Smooth muscle cell of the umbilical artery (primary cell): Measurements from ENCODE around the gene GOPC. TPM values are rescaled to one million over a fixed set of nuclear protein-coding genes. Genes with fewer than 3 reads are reported as not detected.

Experiments used
- total RNA-seq: library from RNA; depleted of rRNA; stranded (reverse); fragments of >200 nt; gene quantifications from 2 replicates; pipeline ENCODE4 v1.2.3, GENCODE V29; 2014

GOPC gene
- 83.7 and 104 TPM in 2 replicates for total RNA-seq

GRCh38 chr6:117602151-117602898 is at the start of gene GOPC:
Gene GOPC, minus strand, starts transcription at chr6:117602511. Its CDS starts 223 bp downstream, at chr6:117602288.

Other genes starting within 250 kb of the GOPC start
- gene ROS1, start 176.6 kb downstream of the GOPC start, total RNA-seq, result 0.05 and 0.30 TPM in 2 replicates
- gene DCBLD1, start 119.8 kb downstream of the GOPC start, total RNA-seq, result 85.2 and 107 TPM in 2 replicates
- gene NUS1, start 73.0 kb upstream of the GOPC start, total RNA-seq, result 25.5 and 34.5 TPM in 2 replicates